Endothelial cell of hepatic sinusoid (primary cell): ENCODE measurements around the gene TSR3.

Experiments
- in situ Hi-C: cut with HindIII; loops from 2 replicates; pipeline ENCODE4 v1.10.0; 2017; ENCODE audit warnings: low sequenced_read_pairs

TSR3 gene

GRCh38 chr16:1356061-1356900 is 4.6 kb upstream of the TSR3 start:
- in situ Hi-C loops: no loop called here

- in situ Hi-C loops: no loop called here
These were observed 3.9 kb upstream of the TSR3 start for GRCh38 chr16:1355591-1355990.

GRCh38 chr16:1354815-1355540 is 3.3 kb upstream of the TSR3 start:
- in situ Hi-C loops: no loop called here

- in situ Hi-C loops: no loop called here
These were observed 480 bp downstream of the TSR3 start for GRCh38 chr16:1351215-1351581.

- in situ Hi-C loops: no loop called here
These were observed 987 bp downstream of the TSR3 start for GRCh38 chr16:1350691-1351090.

- in situ Hi-C loops: no loop called here
These were observed 1.7 kb downstream of the TSR3 start for GRCh38 chr16:1349951-1350350.

GRCh38 chr16:1349351-1349750 is 2.3 kb downstream of the TSR3 start:
- in situ Hi-C loops: no loop called here

- in situ Hi-C loops: no loop called here
These were observed 2.8 kb downstream of the TSR3 start for GRCh38 chr16:1348926-1349325.

GRCh38 chr16:1348441-1348840 is 3.2 kb downstream of the TSR3 start:
- in situ Hi-C loops: no loop called here

- in situ Hi-C loops: no loop called here
These were observed 3.7 kb downstream of the TSR3 start for GRCh38 chr16:1347962-1348361.

GRCh38 chr16:1347286-1347855 is 4.3 kb downstream of the TSR3 start:
- in situ Hi-C loops: no loop called here

GRCh38 chr16:1346422-1347285 is 5.0 kb downstream of the TSR3 start:
- in situ Hi-C loops: no loop called here

GRCh38 chr16:1345651-1346421 is 5.8 kb downstream of the TSR3 start:
- in situ Hi-C loops: no loop called here

GRCh38 chr16:1345087-1345486 is 6.6 kb downstream of the TSR3 start:
- in situ Hi-C loops: no loop called here

GRCh38 chr16:1344499-1344898 is 7.2 kb downstream of the TSR3 start:
- in situ Hi-C loops: no loop called here

- in situ Hi-C loops: no loop called here
These were observed 8.0 kb downstream of the TSR3 start for GRCh38 chr16:1343428-1344242.

- in situ Hi-C loops: no loop called here
These were observed 8.9 kb downstream of the TSR3 start for GRCh38 chr16:1342526-1343427.
